Measurements from ENCODE around the gene TSBP1.
"Not testable (repeated sequence)": the region's sequence is repeated elsewhere in the genome, so short reads cannot be mapped to it uniquely, and the experiment has no call there.

TSBP1 gene

DNA sequence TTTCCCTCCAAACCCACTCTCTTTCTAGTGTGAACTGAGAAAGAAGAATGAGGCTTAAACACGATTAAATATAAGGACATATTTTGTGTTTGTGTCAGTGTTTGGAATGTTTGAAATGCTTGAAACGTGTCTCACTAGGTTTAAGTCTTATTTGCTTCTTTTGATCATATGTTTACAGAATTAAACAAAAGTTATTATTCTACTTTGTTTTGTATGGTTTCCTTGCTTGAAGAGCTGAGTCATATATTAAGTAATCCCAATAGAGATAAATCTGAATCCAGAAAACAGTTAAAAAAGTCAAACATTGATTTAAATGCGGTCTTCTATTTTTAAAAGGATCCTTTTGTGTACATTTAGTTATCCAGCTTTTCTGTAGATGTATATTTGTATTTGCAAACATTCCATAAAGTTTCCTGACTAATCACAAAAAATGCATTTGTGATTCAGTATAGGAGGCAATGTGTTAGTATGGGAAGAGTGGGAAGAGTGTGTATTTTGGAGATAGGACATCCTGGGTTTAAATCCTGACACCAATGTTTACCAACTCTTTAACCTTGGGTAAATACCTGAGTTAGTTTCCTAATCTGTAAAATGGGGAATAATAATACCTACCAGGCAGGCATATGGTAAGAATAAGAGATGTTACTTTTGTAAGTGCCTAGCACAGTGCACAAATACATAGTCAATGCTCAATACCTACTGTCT is 72.9 kb downstream of the TSBP1 start:
- in situ Hi-C loops (cut with MboI; ENCODE audit: low pct_unique_long_range_greater_than_20kb, low sequenced_read_pairs) = no loop called here
- DNase-seq = no peak

DNA sequence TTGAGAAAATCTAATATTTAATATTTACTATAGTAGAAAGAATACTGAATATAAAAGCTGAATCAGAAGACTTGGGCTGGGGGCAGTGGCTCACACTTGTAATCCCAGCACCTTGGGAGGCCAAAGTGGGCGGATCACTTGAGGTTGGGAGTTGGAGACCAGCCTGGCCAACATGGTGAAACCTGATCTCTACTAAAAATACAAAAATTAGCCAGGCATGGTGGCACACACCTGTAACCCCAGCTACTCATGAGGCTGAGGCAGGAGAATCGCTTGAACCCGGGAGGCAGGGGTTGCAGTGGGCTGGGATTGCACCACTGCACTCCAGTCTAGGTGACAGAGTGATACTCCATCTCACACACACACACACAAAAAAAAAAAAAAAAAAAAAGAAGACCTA is 76.7 kb downstream of the TSBP1 start:
- in situ Hi-C loops (cut with MboI; ENCODE audit: low pct_unique_long_range_greater_than_20kb, low sequenced_read_pairs); DNase-seq: not testable (repeated sequence)

DNA sequence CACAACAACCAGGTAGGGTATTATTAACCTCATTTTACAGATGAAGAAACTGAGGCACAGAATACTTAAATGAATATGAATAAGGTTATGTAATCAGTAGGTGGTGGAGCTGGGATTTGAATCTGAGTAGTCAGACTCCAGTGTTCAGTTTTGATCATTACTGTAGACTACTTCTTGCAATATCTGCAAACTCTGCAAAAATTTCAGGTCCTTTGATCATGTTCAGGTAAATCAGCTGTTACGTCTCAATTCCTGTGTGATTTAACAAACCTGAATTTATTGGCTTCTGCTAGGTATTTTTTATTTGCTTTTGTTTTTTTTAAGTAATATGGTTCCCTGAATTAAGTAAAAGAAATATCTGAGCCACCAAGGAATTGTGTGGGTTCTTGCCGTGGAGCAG is 77.1 kb downstream of the TSBP1 start:
- no peak for DNase-seq
- in situ Hi-C loops (cut with MboI; ENCODE audit: low pct_unique_long_range_greater_than_20kb, low sequenced_read_pairs) = no loop called here

DNA sequence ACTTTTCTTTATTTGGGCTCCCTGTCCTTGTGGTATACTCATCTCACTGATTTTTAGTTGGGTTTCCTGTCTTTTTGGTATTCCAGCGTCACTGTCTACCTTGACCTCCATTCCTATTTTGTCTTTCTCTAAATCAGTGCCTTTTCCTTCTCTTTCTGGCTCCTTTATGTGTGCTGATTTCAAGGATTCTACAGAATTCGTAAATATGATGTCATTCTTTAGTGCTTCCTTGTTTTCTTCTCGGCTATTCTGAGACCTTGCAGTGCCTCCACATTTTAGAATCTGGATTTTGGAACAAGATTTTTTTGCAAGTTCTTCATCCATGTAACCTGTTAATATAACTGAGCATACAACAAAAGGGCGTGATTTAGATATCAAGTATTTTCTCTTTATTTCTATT is 78.0 kb downstream of the TSBP1 start:
- in situ Hi-C loops (cut with MboI; ENCODE audit: low pct_unique_long_range_greater_than_20kb, low sequenced_read_pairs) = no loop called here

DNA sequence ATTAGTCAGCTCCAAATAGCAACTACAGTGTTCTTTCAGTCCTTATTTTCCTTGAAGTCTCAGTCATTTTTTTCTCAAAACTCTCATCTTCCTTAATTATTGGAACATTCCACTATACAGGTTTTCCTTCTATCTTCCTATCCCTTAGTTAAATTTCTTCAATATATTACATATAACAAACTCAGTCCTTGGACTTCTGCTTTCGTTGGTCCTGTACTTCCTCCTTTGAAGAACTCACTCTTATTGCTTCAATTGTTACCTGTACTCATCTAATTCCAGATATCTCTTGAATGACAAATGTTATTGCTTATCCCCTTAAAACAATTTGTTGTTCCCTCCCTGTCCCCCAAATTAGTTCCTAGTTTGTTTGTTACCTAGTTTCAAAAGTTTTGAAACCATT is 80.2 kb downstream of the TSBP1 start:
- DNase-seq = peak; percentile 12
- in situ Hi-C loops (cut with MboI; ENCODE audit: low pct_unique_long_range_greater_than_20kb, low sequenced_read_pairs) = no loop called here

More for the DNA sequence above, 78.0 kb downstream of the TSBP1 start:
- DNase-seq = no peak

DNA sequence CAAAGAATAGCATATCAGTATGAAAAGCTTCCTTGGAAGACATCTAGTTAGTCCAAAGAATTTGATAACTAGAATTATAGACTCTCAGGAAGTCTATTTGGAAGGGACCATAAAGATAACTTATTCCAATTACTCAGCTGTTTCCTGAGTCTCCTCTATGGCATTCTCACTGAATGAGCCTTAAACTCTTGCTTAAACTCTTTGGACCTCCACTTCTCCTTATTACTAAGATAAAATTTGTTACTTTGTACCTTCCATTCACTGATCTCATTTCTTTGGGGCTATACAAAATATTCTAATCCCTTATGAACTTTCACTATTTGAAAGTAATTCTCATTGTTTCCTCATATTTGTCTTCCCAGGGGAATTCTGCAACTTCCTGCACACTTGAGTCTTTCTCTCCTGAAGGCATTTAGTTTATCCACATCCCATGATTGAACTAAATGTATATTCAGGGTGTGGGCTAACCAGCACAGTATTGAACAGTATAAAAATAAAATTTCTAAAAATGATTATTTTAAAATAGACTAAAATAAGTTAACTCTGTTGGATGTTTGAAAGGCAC is 80.7 kb downstream of the TSBP1 start:
- in situ Hi-C loops (cut with MboI; ENCODE audit: low pct_unique_long_range_greater_than_20kb, low sequenced_read_pairs) = no loop called here
- DNase-seq = no peak

GRCh38 chr6:32288426-32288825 is 83.3 kb downstream of the TSBP1 start:
- DNase-seq = no peak
- in situ Hi-C loops (cut with MboI; ENCODE audit: low pct_unique_long_range_greater_than_20kb, low sequenced_read_pairs) = no loop called here

DNA sequence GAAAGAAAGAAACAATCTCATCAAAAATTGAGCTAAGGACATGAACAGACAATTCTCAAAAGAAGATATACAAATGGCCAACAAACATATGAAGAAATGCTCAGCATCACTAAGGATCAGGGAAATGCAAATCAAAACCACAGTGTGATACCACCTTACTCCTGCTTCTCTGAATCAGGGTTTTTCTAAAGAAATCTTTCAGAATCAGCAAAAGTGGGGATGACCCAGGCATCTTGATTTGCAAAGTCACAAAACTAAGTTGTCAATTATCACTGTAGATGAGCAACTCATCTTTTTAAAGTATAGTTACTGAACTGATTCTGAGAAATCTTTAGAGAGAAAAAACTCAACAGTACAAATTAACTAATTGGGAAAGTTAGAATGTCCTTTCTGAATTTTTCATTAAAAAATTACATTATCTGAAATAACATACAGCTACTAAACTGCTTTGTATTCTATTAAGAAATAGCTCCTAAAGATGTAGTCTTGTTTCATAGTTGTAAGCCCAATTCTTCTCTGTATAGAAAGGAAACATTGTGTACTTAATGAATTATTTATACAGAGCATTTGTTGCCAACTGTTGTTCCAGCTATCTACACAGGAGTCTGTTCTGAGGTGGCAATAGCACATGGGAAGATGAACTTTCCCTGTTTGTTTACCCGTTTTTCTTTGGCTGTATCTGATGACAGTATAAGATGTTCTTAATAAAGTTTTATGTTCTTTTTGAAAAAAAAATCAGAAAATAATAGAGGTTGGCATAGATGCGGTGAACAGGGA is 97.7 kb downstream of the TSBP1 start:
- in situ Hi-C loops (cut with MboI; ENCODE audit: low pct_unique_long_range_greater_than_20kb, low sequenced_read_pairs) = not testable (repeated sequence)

GRCh38 chr6:32271429-32271828 is 100.3 kb downstream of the TSBP1 start:
- in situ Hi-C loops (cut with MboI; ENCODE audit: low pct_unique_long_range_greater_than_20kb, low sequenced_read_pairs) = no loop called here
- no peak for DNase-seq

More for the DNA sequence above, 97.7 kb downstream of the TSBP1 start:
- not testable (repeated sequence) for DNase-seq

DNA sequence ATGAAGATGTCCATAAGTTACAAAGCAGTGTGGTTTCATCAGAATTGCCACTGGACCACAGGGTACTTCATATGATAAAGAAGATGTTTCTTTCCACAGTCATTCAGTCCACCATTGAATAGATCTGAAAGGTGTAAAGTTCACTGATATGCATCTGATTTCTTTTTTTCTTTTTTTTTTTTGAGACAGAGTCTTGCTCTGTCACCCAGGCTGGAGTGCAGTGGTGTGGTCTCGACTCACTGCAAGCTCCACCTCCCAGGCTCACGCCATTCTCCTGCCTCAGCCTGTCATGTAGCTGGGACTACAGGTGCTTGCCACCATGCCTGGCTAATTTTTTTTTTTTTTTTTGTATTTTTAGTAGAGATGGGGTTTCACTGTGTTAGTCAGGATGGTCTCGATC is 103.2 kb downstream of the TSBP1 start:
- DNase-seq; in situ Hi-C loops (cut with MboI; ENCODE audit: low pct_unique_long_range_greater_than_20kb, low sequenced_read_pairs): not testable (repeated sequence)

GRCh38 chr6:32267035-32267434 is 104.7 kb downstream of the TSBP1 start:
- DNase-seq = no peak
- in situ Hi-C loops (cut with MboI; ENCODE audit: low pct_unique_long_range_greater_than_20kb, low sequenced_read_pairs) = no loop called here

DNA sequence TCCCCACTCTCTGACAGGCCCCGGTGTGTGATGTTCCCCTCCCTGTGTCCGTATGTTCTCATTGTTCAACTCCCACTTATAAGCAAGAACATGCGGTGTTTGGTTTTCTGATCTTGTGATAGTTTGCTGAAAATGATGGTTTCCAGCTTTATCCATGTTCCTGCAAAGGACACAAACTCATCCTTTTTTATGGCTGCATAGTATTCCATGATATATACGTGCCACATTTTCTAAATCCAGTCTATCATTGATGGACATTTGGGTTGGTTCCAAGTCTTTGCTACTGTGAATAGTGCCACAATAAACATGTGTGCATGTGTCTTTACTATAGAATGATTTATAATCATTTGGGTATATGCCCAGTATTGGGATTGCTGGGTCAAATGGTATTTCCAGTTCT is 114.4 kb downstream of the TSBP1 start:
- DNase-seq; in situ Hi-C loops (cut with MboI; ENCODE audit: low pct_unique_long_range_greater_than_20kb, low sequenced_read_pairs): not testable (repeated sequence)

DNA sequence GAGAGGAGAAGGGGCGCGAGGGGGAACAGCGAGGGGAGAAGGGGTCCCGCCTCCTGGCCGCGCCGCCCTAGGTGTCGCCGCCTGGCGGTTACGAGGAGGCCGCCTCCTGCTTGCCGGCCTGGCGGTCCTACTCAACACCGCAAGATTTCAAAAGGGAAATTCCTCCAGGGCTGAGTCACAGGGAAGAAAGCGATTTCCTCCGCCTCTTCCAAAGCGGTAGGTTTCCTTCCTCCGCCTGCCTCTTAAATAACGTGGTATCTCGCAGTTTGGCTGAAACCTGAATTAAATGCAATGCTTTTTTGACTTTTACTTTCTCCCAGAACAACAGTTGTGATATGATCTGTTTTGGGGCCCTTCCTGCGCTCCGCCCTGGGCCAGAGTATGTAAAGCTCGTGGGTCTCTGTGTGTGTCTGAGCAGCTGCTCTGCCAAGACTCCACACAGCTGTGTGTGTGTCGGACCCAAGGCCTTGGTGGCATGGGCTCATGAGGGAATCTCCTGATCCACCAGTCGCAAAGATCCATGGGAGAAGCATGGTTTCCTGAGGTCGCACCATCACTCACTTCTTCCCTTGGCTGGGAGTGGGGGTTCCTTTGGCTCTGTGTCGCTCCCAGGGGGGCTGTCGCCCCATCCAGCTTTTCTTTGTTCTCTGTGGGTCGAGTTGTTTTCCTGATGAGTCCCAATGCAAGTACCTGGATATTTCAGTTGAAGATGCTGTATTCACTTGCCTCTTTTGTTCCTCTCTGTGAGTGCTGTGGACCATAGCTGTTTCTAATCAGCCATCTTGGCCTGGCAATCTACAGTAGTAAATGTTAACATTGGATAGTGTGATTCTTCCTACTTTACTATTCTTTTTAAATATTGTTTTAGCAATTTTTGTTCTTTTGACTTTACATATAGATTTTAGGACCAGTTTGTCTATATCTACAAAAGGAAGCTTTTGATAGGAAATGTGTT is 116.2 kb downstream of the TSBP1 start:
- in situ Hi-C loops (cut with MboI; ENCODE audit: low pct_unique_long_range_greater_than_20kb, low sequenced_read_pairs) = no loop called here
- DNase-seq = peak; percentile 66

DNA sequence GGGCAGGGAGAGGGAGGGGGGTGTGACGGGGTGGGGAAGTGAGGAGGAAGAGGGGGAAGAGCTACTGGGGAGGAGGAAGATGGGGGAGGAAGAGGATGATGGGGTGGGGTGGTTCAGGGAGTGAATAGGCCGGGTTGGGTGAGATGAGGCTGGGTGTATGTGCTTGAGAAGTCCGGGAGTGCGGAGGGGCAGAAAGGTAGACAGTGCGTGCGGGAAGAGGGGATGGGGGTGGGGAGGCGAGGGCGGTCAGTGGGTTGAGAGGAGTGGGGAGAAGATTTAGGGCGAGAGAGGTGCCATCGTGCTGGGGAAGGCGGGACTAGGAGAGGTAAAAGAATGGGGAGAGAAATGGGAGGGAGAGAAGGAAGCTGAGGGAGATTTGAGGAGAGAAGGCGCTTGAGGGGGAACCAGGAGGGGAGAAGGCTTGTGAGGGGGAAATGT is 116.9 kb downstream of the TSBP1 start:
- in situ Hi-C loops (cut with MboI; ENCODE audit: low pct_unique_long_range_greater_than_20kb, low sequenced_read_pairs) = no loop called here
- DNase-seq = no peak

DNA sequence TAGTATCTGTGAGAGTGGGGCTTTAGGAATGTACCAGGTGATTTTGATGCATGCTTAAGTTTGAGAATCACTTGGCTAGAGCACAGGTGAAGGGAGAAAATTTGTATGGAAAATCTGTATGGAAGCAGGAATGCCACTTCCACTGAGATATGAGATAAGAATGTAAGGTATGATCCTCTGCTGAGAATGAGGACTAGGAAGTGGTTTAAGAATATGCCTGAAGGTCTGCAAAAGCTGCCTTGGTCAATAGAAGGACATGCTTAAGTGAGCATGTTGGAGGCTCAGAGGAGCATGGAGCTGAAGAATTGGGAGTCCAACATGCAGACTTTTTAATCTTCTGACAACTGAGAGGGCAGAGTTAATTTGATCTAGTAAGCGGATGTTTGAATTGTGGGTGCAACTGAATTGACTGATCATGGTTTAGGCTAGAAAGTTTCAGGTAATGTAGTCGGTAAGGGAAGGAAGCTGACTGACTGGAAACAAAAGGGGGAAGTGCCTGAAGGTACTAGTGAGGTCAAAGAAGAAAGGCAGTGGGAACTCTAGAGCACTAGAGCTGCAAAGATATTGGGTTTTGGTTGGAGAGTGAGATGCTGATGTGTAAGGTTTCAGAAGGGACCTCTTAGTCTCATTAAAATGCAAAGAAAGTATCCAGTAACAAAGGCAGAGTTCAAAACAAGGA is 119.2 kb downstream of the TSBP1 start:
- in situ Hi-C loops (cut with MboI; ENCODE audit: low pct_unique_long_range_greater_than_20kb, low sequenced_read_pairs) = no loop called here
- peak; percentile 11 for DNase-seq

GRCh38 chr6:32249262-32249661 is 122.4 kb downstream of the TSBP1 start:
- DNase-seq = no peak
- in situ Hi-C loops (cut with MboI; ENCODE audit: low pct_unique_long_range_greater_than_20kb, low sequenced_read_pairs) = no loop called here

GRCh38 chr6:32247401-32247800 is 124.3 kb downstream of the TSBP1 start:
- no peak for DNase-seq

DNA sequence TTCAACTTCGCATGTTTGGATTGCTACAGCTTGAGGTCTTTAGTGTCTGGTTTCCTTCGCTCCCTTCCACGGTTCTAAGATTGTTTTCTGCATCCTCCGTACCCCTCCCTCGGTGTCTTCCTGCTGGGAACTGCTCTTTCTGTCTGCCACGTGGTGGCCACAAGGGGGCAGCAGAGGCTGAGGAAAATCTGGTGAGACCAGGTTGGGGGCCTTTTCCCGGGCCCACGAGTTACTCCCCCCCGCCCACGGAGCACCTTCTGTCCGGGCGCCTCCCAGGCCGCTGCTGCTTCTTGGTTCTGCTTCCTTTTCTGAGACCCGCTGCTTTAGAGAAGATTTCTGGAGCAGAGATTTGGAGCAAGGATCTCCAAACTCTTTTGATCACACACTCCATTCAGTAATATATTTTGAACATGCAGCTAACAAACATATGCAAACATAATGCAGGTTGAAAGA is 126.7 kb downstream of the TSBP1 start:
- in situ Hi-C loops (cut with MboI; ENCODE audit: low pct_unique_long_range_greater_than_20kb, low sequenced_read_pairs) = no loop called here

More at GRCh38 chr6:32247401-32247800, 124.3 kb downstream of the TSBP1 start:
- in situ Hi-C loops (cut with MboI; ENCODE audit: low pct_unique_long_range_greater_than_20kb, low sequenced_read_pairs) = no loop called here

More for the DNA sequence above, 126.7 kb downstream of the TSBP1 start:
- DNase-seq = peak; percentile 77
